NCI-H1417 treated with DMSO at 0.1 percent for 48 hours (cell line): ENCODE data around the gene AGK.
"Not testable (repeated sequence)": the region's sequence is repeated elsewhere in the genome, so short reads cannot be mapped to it uniquely, and the experiment has no call there.

Experiments used
- DNase-seq: peaks from one replicate; lab custom pipeline; 2025; lab: John Stamatoyannopoulos, UW

AGK gene

DNA sequence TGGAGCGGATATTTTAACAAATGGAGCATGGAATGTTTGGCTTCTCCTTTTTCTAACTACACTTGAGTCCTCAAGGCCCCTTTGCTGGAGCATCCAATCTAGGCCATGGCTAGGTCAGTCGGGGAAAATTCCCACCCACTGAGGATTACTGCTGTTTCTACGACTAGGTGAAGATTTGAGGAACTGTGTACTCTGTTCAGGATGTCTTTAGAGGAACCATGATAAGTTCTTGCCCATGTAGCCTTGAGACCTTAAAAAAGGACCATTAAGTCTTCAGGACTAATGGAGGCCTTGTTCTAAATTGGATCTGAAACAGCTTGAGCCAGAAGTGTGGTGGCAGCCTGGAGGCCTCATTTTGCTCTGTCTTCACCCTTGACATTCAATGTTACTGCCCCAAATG, 6.2 kb downstream of the AGK start:
- no peak for DNase-seq

GRCh38 chr7:141557831-141558531, 6.8 kb downstream of the AGK start:
- DNase-seq: not testable (repeated sequence)

DNA sequence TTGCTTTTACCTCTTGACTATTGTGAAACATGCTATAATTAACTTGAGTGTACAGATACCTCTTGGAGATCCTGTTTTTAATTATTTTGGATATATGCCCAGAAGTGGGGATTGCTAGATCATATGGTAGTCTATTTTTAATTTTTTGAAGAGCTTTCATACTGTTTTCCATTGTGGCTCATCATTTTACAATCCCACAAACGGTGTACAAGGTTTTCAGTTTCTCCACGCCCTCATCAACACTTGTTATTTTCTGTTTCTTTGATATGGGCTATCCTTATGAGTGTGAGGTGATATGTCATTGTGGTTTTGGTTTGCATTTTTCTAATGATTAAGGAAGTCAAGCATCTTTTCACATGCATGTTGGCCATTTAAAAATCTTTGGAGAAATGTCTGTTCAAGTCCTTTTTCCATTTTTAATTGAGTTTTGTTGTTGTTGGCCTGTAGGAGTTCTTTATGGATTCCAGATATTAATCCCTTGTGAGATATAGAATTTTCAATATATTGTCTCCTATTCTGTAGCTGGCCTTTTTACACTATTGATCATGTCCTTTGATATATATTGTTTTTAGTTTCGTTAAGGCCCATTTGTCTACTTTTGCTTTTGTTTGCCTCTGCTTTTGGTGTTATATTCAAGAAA, 7.5 kb downstream of the AGK start:
- DNase-seq: peak; percentile 78

GRCh38 chr7:141559961-141560360, 8.8 kb downstream of the AGK start:
- DNase-seq: no peak

- no peak for DNase-seq
Measured at GRCh38 chr7:141562036-141562435, 10.8 kb downstream of the AGK start.

GRCh38 chr7:141562543-141562942, 11.3 kb downstream of the AGK start:
- DNase-seq: no peak

DNA sequence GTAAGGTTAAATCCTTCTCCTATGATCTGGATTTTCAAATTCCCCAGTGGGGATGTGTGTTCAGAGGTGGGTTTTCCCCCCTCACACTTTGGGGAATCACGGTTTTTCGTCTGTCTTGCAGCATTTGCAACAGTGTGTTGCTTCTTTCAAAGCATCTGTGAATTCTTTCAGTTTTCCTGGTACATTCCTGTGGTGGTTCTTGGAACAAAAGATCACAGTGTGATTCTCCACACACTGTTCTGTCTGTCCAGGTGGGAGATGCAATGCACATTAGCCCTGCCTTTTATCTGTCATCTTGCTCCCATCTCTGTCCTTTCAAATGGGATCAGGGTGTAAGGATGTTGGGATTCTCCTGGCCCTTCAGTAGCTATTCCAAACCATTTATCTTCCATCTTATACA, 11.8 kb downstream of the AGK start:
- no peak for DNase-seq

DNA sequence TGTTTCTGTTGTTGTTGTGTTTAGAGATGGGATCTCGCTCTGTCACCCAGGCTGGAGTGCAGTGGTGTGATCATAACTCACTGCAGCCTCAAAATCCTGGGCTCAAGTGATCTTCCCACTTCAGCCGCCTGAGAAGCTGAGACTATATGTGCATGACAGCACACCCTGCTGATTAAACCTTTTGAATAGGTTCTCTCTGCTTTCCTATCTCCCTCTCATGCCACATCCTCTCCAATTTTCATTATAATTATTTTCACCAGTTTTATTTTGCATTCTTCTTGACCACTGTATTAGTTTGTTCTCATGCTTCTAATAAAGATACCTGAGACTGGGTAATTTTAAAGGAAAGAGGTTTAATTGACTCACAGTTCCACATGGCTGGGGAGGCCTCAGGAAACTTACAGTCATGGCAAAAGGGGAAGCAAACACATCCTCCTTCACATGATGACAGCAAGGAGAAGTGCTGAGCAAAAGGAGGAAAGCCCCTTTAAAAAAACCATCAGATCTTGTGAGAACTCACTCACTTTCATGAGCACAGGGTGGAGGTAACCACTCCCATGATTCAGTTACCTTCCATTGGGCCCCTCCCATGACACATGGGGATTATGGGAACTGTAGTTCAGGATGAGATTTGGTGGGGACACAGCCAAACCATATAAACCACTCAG, 12.9 kb downstream of the AGK start:
- DNase-seq: no peak

DNA sequence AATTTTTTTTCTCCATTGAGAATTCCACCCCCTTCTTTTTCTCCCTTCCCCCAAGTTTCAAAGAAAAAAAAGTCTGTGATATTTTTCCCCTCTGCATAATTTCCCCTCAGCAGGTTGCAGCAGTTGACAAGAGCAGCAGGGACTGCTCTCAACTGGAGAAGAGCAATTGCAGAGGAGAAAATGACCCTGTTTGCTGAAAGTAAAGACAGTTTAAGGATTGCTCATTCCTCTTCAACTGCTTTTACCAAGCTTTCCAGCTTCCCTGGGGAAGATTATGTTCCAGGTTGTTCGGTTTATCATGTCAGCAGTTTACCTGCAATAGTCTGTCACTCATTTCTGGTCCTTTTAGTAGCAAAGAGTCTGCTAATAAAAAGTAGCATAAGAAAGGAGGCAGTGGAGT, 16.2 kb downstream of the AGK start:
- DNase-seq: no peak

DNA sequence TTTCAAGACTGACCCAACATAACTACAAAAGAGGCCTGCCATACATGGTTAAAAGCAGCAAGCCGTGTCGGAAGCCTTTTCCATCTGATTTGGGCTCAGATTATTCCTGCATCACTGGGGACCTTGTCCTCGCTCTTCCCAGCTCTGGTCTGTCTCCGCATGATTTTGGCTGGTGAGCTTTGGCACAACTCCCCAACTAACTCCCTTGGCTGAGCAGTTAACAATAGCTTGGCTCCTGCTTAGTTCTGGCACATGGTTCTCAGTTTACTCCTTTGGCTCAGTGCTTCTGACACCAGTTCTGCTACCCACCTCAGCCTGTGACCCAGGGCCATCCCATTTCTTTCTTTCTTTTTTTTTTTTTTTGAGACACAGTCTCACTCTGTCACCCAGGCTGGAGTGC, 17.0 kb downstream of the AGK start:
- DNase-seq: no peak

DNA sequence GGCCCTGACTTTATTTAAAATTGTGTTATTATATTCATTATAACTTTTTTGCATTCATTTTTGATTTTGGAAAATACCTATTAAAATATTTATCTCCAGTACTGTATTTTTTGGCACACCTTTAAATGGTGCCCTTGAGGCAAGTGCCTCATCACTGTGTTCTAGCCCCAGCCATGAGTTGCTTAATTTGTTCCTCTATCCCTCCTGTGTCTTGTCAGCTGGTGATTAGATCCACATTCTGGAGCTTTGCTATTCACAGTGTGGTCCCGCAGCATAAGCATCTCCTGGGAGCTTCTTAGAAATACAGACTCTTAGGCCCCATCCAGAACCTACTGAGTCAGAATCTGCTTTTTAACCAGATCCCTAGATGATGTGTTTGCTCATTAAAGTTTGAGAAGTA, 19.8 kb downstream of the AGK start:
- no peak for DNase-seq

GRCh38 chr7:141572175-141572574, 21.0 kb downstream of the AGK start:
- DNase-seq: no peak

DNA sequence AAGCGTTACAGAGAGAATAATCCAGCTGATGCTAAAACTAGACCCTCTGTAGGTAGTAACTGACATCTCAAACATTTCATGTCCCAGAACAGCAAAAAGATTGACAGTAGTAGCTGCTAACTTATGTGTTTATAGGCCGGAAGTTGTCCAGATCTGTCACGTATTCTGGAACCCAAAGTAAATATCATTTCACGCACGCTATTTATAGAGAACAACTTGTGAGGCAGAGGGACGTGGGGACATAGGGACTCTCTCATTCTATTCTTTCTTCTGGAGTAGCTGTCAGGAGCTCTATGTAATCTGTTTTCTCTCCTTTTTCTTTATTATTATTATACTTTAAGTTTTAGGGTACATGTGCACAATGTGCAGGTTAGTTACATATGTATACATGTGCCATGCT, 22.3 kb downstream of the AGK start:
- no peak for DNase-seq

DNA sequence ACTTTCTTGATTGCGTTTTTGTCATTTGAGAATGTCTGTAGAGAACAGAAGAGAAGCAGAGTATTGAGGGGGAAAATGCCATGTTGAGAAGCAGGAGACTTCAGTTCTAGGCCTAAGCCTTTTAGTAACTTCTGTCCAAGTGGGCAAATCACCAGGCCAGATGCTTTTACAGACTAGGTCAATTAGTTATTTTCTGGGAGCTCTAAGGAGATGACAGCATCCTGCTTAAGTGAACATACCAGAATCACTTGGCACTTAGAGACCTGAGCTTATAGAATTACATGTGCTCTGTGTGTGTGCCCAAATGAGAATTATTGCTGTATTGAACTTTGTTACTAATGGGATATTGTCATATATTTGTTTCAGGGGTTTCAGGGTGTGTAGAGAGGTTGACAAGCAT, 24.0 kb downstream of the AGK start:
- no peak for DNase-seq

DNA sequence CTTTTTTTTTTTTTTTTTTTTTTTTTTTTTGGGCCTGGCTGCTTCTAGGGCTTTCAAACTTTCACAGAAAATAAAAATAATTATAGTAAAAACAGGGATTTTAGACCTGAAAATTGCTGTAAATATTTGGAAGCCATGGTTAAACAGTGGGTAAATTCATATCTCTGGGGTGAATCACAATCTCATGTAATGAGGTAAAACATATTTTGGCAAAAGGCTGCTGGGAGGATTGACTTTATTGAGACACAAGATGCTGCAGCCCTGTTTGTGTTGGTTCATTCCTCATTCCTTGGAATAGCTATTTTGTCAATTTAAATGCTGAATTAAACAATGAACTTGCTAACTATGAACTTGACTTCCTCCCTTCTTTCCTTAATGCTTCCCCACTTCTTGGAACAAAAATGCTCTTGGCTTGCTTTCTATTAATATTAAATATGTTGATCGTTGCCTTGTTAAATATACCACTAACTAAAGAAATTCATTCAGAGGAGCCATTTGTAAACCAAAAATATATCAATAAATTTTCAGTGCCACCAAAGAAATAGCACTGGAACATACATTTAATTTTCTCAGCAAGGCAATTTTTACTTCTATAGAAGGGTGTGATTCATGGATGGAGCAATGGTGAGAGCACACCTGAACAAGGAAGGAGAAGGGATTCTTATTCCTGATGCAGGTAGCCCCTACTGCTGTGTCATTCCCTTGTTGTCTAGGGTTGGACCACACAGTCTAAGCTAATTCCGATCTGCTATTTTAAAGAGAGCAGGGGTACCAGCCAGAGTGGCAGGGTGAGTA, 24.6 kb downstream of the AGK start:
- no peak for DNase-seq

GRCh38 chr7:141577043-141577839, 26.0 kb downstream of the AGK start:
- DNase-seq: no peak

GRCh38 chr7:141579953-141580352, 28.7 kb downstream of the AGK start:
- DNase-seq: not testable (repeated sequence)

- DNase-seq: not testable (repeated sequence)
Measured at GRCh38 chr7:141582063-141582462, 30.9 kb downstream of the AGK start.

DNA sequence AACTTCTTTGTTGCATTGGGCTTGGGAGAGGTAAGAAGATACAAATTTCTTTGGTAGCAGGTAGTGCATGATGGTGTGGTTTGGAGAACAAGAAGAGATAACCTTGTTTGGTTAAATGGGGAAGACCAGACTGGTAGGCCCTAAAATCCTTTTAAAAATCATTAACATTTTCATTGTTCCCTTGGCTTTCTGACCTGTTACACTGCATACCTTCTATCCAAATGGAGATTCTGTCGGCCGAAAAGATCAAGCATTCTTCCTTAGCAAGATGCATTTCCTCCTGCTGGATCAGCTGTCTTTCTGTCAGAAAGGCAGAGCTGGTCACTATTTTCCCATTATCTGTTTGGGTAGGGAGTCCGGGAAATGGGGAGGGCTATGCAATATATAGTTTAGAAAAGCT, 33.7 kb downstream of the AGK start:
- DNase-seq: no peak

DNA sequence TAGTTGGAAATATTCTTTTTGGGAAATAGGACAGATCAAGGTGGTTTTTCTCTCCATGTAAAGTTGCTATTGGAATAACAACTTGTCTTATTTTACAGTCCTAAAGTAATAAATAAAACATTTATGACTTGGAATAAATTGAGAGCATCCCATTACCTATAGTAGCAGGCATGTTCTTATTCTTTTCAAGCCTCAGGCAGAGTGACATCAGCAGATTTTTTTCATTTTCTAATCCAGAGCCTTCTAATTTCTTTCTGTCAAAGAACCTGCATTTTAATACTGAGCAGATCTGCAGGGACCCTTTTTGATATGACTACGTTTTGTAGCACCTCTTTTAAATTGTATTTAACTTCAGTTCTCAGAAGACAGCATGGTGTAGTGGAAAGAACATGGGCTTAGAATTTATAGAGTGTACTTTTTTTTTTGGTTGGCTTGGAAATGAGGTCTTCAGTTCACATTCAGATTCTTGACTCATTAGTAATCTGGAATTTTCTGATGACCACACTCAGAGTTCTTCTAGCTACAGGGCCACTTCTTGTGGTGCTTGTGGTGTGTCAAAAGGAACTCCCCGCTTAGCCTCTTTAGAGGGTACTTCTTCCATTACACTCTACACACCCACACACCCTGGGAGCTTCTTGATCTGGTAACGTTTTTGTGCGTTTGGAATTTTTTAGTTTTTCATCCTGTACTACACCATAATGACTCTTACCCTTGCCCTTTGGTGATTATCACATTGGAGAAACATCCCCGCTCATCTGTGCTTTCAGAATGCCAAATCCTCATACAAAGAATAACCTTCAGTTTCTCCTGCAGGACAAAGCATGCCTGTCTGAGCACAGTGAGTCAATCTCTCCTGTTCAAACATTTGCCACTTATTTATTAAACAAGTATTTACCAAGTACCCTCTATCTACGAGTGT, 34.6 kb downstream of the AGK start:
- DNase-seq: no peak

GRCh38 chr7:141586878-141587277, 35.7 kb downstream of the AGK start:
- no peak for DNase-seq
